Activated naive CD8-positive, alpha-beta T cell treated with anti-CD3 and anti-CD28 coated beads for 36 hours (primary cell): Measurements from ENCODE around the gene PRSS48. TPM values are rescaled to one million over a fixed set of nuclear protein-coding genes. Genes with fewer than 3 reads are reported as not detected.
"Not testable (repeated sequence)": the region's sequence is repeated elsewhere in the genome, so short reads cannot be mapped to it uniquely, and the experiment has no call there.

Source experiments
- DNase-seq: peaks from one replicate; pipeline ENCODE4 v3.0.0; 2021
- H3K27ac Mint-ChIP-seq: one replicate; pipeline ENCODE4 v1.8.0; 2022; ENCODE audit warnings: mild to moderate bottlenecking, moderate library complexity, mixed read lengths
- H3K27me3 Mint-ChIP-seq: one replicate; pipeline ENCODE4 v1.8.0; 2022; ENCODE audit warnings: mild to moderate bottlenecking, mixed read lengths
- H3K36me3 Mint-ChIP-seq: one replicate; pipeline ENCODE4 v1.8.0; 2021; ENCODE audit warnings: mild to moderate bottlenecking, mixed read lengths
- H3K4me1 Mint-ChIP-seq: one replicate; pipeline ENCODE4 v1.8.0; 2021; ENCODE audit warnings: mixed read lengths
- H3K4me3 Mint-ChIP-seq: one replicate; pipeline ENCODE4 v1.8.0; 2022; ENCODE audit warnings: mild to moderate bottlenecking, moderate library complexity, mixed read lengths
- H3K9me3 Mint-ChIP-seq: one replicate; pipeline ENCODE4 v1.8.0; 2022; ENCODE audit warnings: mixed read lengths
- total RNA-seq, 2 experiments: library from RNA; stranded (reverse); gene quantifications; one replicate each; pipeline ENCODE4 v1.2.3, GENCODE V29; 2021

Gene PRSS48
- total RNA-seq, 2 experiments from 2014 or later, result not detected

GRCh38 chr4:151319490-151319889 is 42.5 kb downstream of the PRSS48 start:
- Mint-ChIP-seq H3K36me3 (no peaks in the 10 kb centered on the region), H3K4me3 (no peak overlapping the region), H3K4me1 (peaks cover 4% of the 10 kb centered on the region), H3K27me3 (peaks cover 47% of the 10 kb centered on the region), H3K9me3 (no peaks in the 10 kb centered on the region), H3K27ac (no peak overlapping the region)
- no peak for DNase-seq

GRCh38 chr4:151321586-151321985 is 44.6 kb downstream of the PRSS48 start:
- Mint-ChIP-seq H3K9me3 (no peaks in the 10 kb centered on the region), H3K27ac (no peak overlapping the region), H3K27me3 (peaks cover 61% of the 10 kb centered on the region), H3K36me3 (no peaks in the 10 kb centered on the region), H3K4me3 (no peak overlapping the region), H3K4me1 (peaks cover 6% of the 10 kb centered on the region)
- no peak for DNase-seq

- H3K4me1 Mint-ChIP-seq, H3K4me3 Mint-ChIP-seq, DNase-seq, H3K9me3 Mint-ChIP-seq, H3K27ac Mint-ChIP-seq, H3K36me3 Mint-ChIP-seq: not testable (repeated sequence)
- H3K27me3 Mint-ChIP-seq, result peaks cover 63% of the 10 kb centered on the region
Measured at GRCh38 chr4:151322161-151322560, 45.2 kb downstream of the PRSS48 start.

GRCh38 chr4:151322570-151322969 is 45.6 kb downstream of the PRSS48 start:
- no peak overlapping the region for H3K4me3 Mint-ChIP-seq
- DNase-seq, result no peak
- no peaks in the 10 kb centered on the region for H3K36me3 Mint-ChIP-seq
- no peaks in the 10 kb centered on the region for H3K9me3 Mint-ChIP-seq
- H3K4me1 Mint-ChIP-seq, result peaks cover 6% of the 10 kb centered on the region
- peaks cover 62% of the 10 kb centered on the region for H3K27me3 Mint-ChIP-seq
- no peak overlapping the region for H3K27ac Mint-ChIP-seq

- DNase-seq, result no peak
- Mint-ChIP-seq H3K27me3 (peaks cover 66% of the 10 kb centered on the region), H3K4me1 (peaks cover 6% of the 10 kb centered on the region), H3K36me3 (no peaks in the 10 kb centered on the region), H3K27ac (no peak overlapping the region), H3K9me3 (no peaks in the 10 kb centered on the region), H3K4me3 (no peak overlapping the region)
Measured at GRCh38 chr4:151323667-151324066, 46.7 kb downstream of the PRSS48 start.

- H3K4me3 Mint-ChIP-seq, result no peak overlapping the region
- no peaks in the 10 kb centered on the region for H3K36me3 Mint-ChIP-seq
- H3K9me3 Mint-ChIP-seq, result no peaks in the 10 kb centered on the region
- no peak overlapping the region for H3K27ac Mint-ChIP-seq
- peaks cover 6% of the 10 kb centered on the region for H3K4me1 Mint-ChIP-seq
- no peak for DNase-seq
- H3K27me3 Mint-ChIP-seq, result peaks cover 69% of the 10 kb centered on the region
Measured at GRCh38 chr4:151324124-151324751, 47.3 kb downstream of the PRSS48 start.

- DNase-seq, result peak; percentile 28
- H3K36me3 Mint-ChIP-seq, result no peaks in the 10 kb centered on the region
- H3K27ac Mint-ChIP-seq, result no peak overlapping the region
- H3K4me1 Mint-ChIP-seq, result peaks cover 6% of the 10 kb centered on the region
- peak overlapping the region; percentile 15 for H3K4me3 Mint-ChIP-seq
- H3K9me3 Mint-ChIP-seq, result no peaks in the 10 kb centered on the region
- H3K27me3 Mint-ChIP-seq, result peaks cover 69% of the 10 kb centered on the region
Measured at GRCh38 chr4:151324752-151325110, 47.8 kb downstream of the PRSS48 start.

- H3K9me3 Mint-ChIP-seq, result no peaks in the 10 kb centered on the region
- H3K4me1 Mint-ChIP-seq, result peaks cover 6% of the 10 kb centered on the region
- peaks cover 67% of the 10 kb centered on the region for H3K27me3 Mint-ChIP-seq
- peak within 1 kb of the TSS; percentile 81 for H3K4me3 Mint-ChIP-seq
- peak; percentile 13 for DNase-seq
- no peaks in the 10 kb centered on the region for H3K36me3 Mint-ChIP-seq
- no peak within 1 kb of the TSS for H3K27ac Mint-ChIP-seq
Measured at GRCh38 chr4:151325111-151325948, 48.4 kb downstream of the PRSS48 start, which contains the start of gene SH3D19. Gene SH3D19 (minus strand): TSS chr4:151325605. CDS start chr4:151325352, 253 bp downstream.

- peaks cover 61% of the 10 kb centered on the region for H3K27me3 Mint-ChIP-seq
- H3K27ac Mint-ChIP-seq, result no peak overlapping the region
- no peak for DNase-seq
- H3K4me3 Mint-ChIP-seq, result peak overlapping the region; percentile 81
- peaks cover 6% of the 10 kb centered on the region for H3K4me1 Mint-ChIP-seq
- no peaks in the 10 kb centered on the region for H3K36me3 Mint-ChIP-seq
- H3K9me3 Mint-ChIP-seq, result no peaks in the 10 kb centered on the region
Measured at GRCh38 chr4:151325949-151326246, 48.9 kb downstream of the PRSS48 start.

- DNase-seq, result no peak
- no peak overlapping the region for H3K27ac Mint-ChIP-seq
- H3K4me3 Mint-ChIP-seq, result no peak overlapping the region
- H3K27me3 Mint-ChIP-seq, result peaks cover 39% of the 10 kb centered on the region
- H3K4me1 Mint-ChIP-seq, result peaks cover 3% of the 10 kb centered on the region
- peaks cover 1% of the 10 kb centered on the region for H3K9me3 Mint-ChIP-seq
- H3K36me3 Mint-ChIP-seq, result no peaks in the 10 kb centered on the region
Measured at GRCh38 chr4:151329217-151330007, 52.5 kb downstream of the PRSS48 start.

- Mint-ChIP-seq H3K4me1 (no peaks in the 10 kb centered on the region), H3K27me3 (peaks cover 30% of the 10 kb centered on the region), H3K4me3 (no peak overlapping the region), H3K36me3 (no peaks in the 10 kb centered on the region), H3K9me3 (peaks cover 1% of the 10 kb centered on the region), H3K27ac (no peak overlapping the region)
- no peak for DNase-seq
Measured at GRCh38 chr4:151331276-151332042, 54.5 kb downstream of the PRSS48 start.

GRCh38 chr4:151339467-151339866 is 62.5 kb downstream of the PRSS48 start:
- Mint-ChIP-seq H3K4me3 (no peak overlapping the region), H3K27ac (no peak overlapping the region), H3K27me3 (peaks cover 8% of the 10 kb centered on the region), H3K9me3 (no peaks in the 10 kb centered on the region), H3K4me1 (no peaks in the 10 kb centered on the region), H3K36me3 (no peaks in the 10 kb centered on the region)
- DNase-seq, result no peak

GRCh38 chr4:151340751-151341385 is 63.9 kb downstream of the PRSS48 start:
- H3K27ac Mint-ChIP-seq, result no peak overlapping the region
- H3K4me1 Mint-ChIP-seq, result no peaks in the 10 kb centered on the region
- H3K9me3 Mint-ChIP-seq, result no peaks in the 10 kb centered on the region
- DNase-seq, result no peak
- no peaks in the 10 kb centered on the region for H3K36me3 Mint-ChIP-seq
- H3K4me3 Mint-ChIP-seq, result no peak overlapping the region
- peaks cover 3% of the 10 kb centered on the region for H3K27me3 Mint-ChIP-seq
